ENCODE measurements around the gene MIA.

The MIA gene

GRCh38 chr19:40778706-40779284 is 3.5 kb downstream of the MIA start:
- Histone ChIP-seq H3K27ac (ENCODE audit: extremely low read depth, low read depth, low read length) (peak overlapping the region; percentile 95), H3K4me1 (ENCODE audit: control insufficient read depth, insufficient read depth, low read length) (peaks cover 13% of the 10 kb centered on the region), H3K4me3 (ENCODE audit: low read depth, low read length) (peak overlapping the region; percentile 68), H3K36me3 (ENCODE audit: control insufficient read depth in 2 of 2, insufficient read depth in 1 of 2, low read length in 2 of 2) (peaks cover 0 to 16% of the 10 kb centered on the region in 2 experiments; a peak in 1 of 3 replicates), H3K9me3 (ENCODE audit: control insufficient read depth, insufficient read depth, low read depth, low read length) (no peaks in the 10 kb centered on the region)
- CTCF ChIA-PET, result interaction anchor here (0.6 to 6.4 kb wide), 19 partner anchors 7 to 572 kb away, joined by 3 to 61 read pairs (median 4); partner anchors contain the start of gene EGLN2
- POLR2A ChIA-PET, result interaction anchor here (0.8 to 3.2 kb wide), 39 partner anchors 9 to 1343 kb away, joined by 3 to 180 read pairs (median 6); partner anchors contain the start of genes ACTMAP, B9D2, COQ8B and EGLN2
- peak; percentile 84 for TF ChIP-seq ZNF366 (tag by site-specific recombination; conservative IDR thresholded peaks at IDR 0.05)
- TF ChIP-seq ZNF548 (tag by site-specific recombination; IDR thresholded peaks at IDR 0.05), result no peak
- TF ChIP-seq ZNF214 (tag by site-specific recombination; IDR thresholded peaks at IDR 0.05; ENCODE audit: borderline replicate concordance), result no peak
- TF ChIP-seq ZFP37 (tag by site-specific recombination; IDR thresholded peaks at IDR 0.05), result no peak
- no peak for TF ChIP-seq REPIN1 (tag by site-specific recombination; IDR thresholded peaks at IDR 0.05; ENCODE audit: low read depth)
- TF ChIP-seq ZNF174 (tag by site-specific recombination; IDR thresholded peaks at IDR 0.05), result no peak
- TF ChIP-seq ZNF266 (tag by site-specific recombination; IDR thresholded peaks at IDR 0.05; ENCODE audit: low read depth), result no peak
- no peak for TF ChIP-seq ATF2 (tag by site-specific recombination; IDR thresholded peaks at IDR 0.05; ENCODE audit: low read depth)
- TF ChIP-seq ZNF157 (tag by site-specific recombination; IDR thresholded peaks at IDR 0.05), result no peak
- TF ChIP-seq ZNF558 (tag by site-specific recombination; IDR thresholded peaks at IDR 0.05), result no peak
- TF ChIP-seq ZNF561 (tag by site-specific recombination; IDR thresholded peaks at IDR 0.05; ENCODE audit: borderline replicate concordance), result no peak
- 0 out of 2 replicates have a peak, but pooled peaks have one; percentile 2 for TF ChIP-seq ZBTB6 (tag by site-specific recombination; IDR thresholded peaks at IDR 0.05)
- no peak for TF ChIP-seq SCRT2 (tag by site-specific recombination; IDR thresholded peaks at IDR 0.05)
- TF ChIP-seq WT1 (tag by site-specific recombination; IDR thresholded peaks at IDR 0.05), result no peak
- TF ChIP-seq ZBTB48 (tag by site-specific recombination; IDR thresholded peaks at IDR 0.05), result peak; percentile 88
- no peak for TF ChIP-seq ZNF223 (tag by site-specific recombination; IDR thresholded peaks at IDR 0.05)
- TF ChIP-seq ZNF221 (tag by site-specific recombination; IDR thresholded peaks at IDR 0.05; ENCODE audit: borderline replicate concordance), result no peak
- TF ChIP-seq ZFP41 (tag by site-specific recombination; IDR thresholded peaks at IDR 0.05; ENCODE audit: borderline replicate concordance), result no peak
- TF ChIP-seq ZNF704 (tag by site-specific recombination; IDR thresholded peaks at IDR 0.05), result no peak
- TF ChIP-seq ZBTB11 (tag by site-specific recombination; conservative IDR thresholded peaks at IDR 0.05; ENCODE audit: low read depth), result no peak
- no peak for TF ChIP-seq ZNF335 (tag by site-specific recombination; conservative IDR thresholded peaks at IDR 0.05)
- TF ChIP-seq ZNF488 (tag by site-specific recombination; IDR thresholded peaks at IDR 0.05), result no peak
- TF ChIP-seq ZNF843 (tag by site-specific recombination; IDR thresholded peaks at IDR 0.05), result peak; percentile 13; the same call in 1 of the 2 replicates
- TF ChIP-seq ZNF121 (tag by site-specific recombination; IDR thresholded peaks at IDR 0.05), result no peak; the same call in 1 of the 2 replicates
- TF ChIP-seq ZIC2 (tag by site-specific recombination; IDR thresholded peaks at IDR 0.05), result peak; percentile 94
- no peak for TF ChIP-seq GLI4 (tag by site-specific recombination; IDR thresholded peaks at IDR 0.05)
- no peak for TF ChIP-seq ZNF248 (tag by site-specific recombination; IDR thresholded peaks at IDR 0.05)
- TF ChIP-seq ZNF670 (tag by site-specific recombination; IDR thresholded peaks at IDR 0.05; ENCODE audit: low read depth), result no peak
- TF ChIP-seq ZBTB8A (tag by site-specific recombination; IDR thresholded peaks at IDR 0.05), result no peak
- TF ChIP-seq ZBTB7A (tag by site-specific recombination; IDR thresholded peaks at IDR 0.05; ENCODE audit: low read depth), result no peak
- TF ChIP-seq ZBTB1 (tag by site-specific recombination; IDR thresholded peaks at IDR 0.05), result no peak
- no peak for TF ChIP-seq MZF1 (tag by site-specific recombination; IDR thresholded peaks at IDR 0.05; ENCODE audit: borderline replicate concordance)
